Measurements from ENCODE around the gene ETV5. TPM values are rescaled to one million over a fixed set of nuclear protein-coding genes. Genes with fewer than 3 reads are reported as not detected.

Gene ETV5
- total and polyA plus RNA-seq, 4 donors = 3.3 to 14.9 (median 5.5) TPM

DNA sequence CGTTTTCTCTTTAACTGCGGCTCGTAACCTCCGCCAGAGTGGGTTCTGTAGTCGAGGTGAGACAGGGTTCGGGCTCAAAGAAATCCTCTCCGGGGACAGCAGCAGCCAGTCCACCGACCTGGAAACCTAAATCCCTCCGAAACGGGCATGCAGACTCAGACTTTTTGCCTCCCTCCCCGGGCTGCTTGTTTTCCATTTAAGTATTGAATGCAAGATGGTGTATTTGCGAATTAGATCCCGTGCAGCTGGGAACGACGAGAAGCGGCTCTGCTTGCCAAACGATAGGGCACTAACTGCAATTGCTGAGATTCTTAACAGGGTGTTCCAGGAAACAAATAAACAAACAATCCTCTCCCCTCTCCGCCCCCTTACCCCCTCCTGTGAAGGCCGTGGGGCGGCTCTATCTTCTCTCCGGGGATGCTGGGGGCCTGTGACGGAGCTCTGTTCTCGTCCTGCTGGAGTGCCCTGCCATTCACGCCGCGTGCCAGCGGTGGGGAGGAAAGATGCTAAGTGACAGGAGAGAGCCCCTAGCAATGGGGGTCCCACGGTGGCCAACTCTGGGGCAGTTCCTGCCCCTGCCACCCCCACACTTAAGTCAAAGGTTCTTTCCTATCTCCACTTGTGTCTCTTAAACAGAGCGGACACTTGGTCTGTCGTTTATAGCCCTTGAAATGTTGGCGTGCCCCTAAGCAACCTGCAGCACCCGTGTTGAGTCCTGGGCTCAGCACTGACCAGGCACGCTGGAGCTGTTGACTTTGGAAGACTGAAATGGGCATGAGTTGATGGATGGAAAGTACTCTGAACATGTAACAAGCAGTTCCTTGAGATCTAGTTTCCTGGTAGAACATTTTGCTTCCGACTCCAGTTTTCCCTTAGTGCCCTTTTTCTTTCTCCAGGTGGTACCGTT lies 1.3 kb upstream of the ETV5 start:
- 11% methylated on average over 35 of the region's 35 CpGs for WGBS
- no peak for DNase-seq (ENCODE audit: low spot score)
- no peaks in the 10 kb centered on the region for H3K27me3 ChIP-seq (ENCODE audit: control insufficient read depth in 4 of 4, insufficient read depth in 4 of 4, low read length in 3 of 4)
- H3K9me3 ChIP-seq (ENCODE audit: control insufficient read depth in 4 of 4, low read length in 3 of 4) = no peaks in the 10 kb centered on the region
- peak overlapping the region; percentile 62 to 65 for H3K27ac ChIP-seq (ENCODE audit: low read depth in 1 of 2, low read length in 2 of 2)
- H3K4me1 ChIP-seq (ENCODE audit: control insufficient read depth in 4 of 4, insufficient read depth in 4 of 4, low read length in 3 of 4) = peaks cover 5 to 25% (median 19%) of the 10 kb centered on the region in 4 donors
- H3K9ac ChIP-seq (ENCODE audit: low read depth in 1 of 2, low read length in 2 of 2) = peak overlapping the region; percentile 78 to 88
- H3K4me3 ChIP-seq (ENCODE audit: low read depth in 1 of 3, low read length in 3 of 3) = peak overlapping the region; percentile 37 to 72 (median 59)
- TF ChIP-seq JUND (IDR thresholded peaks at IDR 0.05) = no peak
- no peak for TF ChIP-seq FOXA1 (IDR thresholded peaks at IDR 0.05)
- no peak for TF ChIP-seq CTCF (IDR thresholded peaks at IDR 0.05; ENCODE audit: low read depth, low read length, missing input control)
- H3K36me3 ChIP-seq (ENCODE audit: control insufficient read depth in 4 of 4, insufficient read depth in 3 of 4, low read depth in 1 of 4, low read length in 3 of 4) = no peaks in the 10 kb centered on the region

GRCh38 chr3:186108106-186108940 lies 566 bp downstream of the ETV5 start:
- TF ChIP-seq SP1 (IDR thresholded peaks at IDR 0.05) (no peak), EGR1 (IDR thresholded peaks at IDR 0.05; ENCODE audit: low read depth in 2 of 2) (peak in 1 of 2 donors; percentile 14), RXRA (IDR thresholded peaks at IDR 0.05) (no peak), FOXA1 (IDR thresholded peaks at IDR 0.05) (no peak), YY1 (IDR thresholded peaks at IDR 0.05) (no peak), FOXA2 (IDR thresholded peaks at IDR 0.05) (no peak), CTCF (IDR thresholded peaks at IDR 0.05; ENCODE audit: low read depth, low read length, missing input control) (no peak)
- TF ChIP-seq, protein P1, sequence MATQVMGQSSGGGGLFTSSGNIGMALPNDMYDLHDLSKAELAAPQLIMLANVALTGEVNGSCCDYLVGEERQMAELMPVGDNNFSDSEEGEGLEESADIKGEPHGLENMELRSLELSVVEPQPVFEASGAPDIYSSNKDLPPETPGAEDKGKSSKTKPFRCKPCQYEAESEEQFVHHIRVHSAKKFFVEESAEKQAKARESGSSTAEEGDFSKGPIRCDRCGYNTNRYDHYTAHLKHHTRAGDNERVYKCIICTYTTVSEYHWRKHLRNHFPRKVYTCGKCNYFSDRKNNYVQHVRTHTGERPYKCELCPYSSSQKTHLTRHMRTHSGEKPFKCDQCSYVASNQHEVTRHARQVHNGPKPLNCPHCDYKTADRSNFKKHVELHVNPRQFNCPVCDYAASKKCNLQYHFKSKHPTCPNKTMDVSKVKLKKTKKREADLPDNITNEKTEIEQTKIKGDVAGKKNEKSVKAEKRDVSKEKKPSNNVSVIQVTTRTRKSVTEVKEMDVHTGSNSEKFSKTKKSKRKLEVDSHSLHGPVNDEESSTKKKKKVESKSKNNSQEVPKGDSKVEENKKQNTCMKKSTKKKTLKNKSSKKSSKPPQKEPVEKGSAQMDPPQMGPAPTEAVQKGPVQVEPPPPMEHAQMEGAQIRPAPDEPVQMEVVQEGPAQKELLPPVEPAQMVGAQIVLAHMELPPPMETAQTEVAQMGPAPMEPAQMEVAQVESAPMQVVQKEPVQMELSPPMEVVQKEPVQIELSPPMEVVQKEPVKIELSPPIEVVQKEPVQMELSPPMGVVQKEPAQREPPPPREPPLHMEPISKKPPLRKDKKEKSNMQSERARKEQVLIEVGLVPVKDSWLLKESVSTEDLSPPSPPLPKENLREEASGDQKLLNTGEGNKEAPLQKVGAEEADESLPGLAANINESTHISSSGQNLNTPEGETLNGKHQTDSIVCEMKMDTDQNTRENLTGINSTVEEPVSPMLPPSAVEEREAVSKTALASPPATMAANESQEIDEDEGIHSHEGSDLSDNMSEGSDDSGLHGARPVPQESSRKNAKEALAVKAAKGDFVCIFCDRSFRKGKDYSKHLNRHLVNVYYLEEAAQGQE (IDR thresholded peaks at IDR 0.05) = no peak
- WGBS = under 1% methylated on average over 69 of the region's 69 CpGs
- peak; percentile 40 for DNase-seq (ENCODE audit: low spot score)
- Histone ChIP-seq H3K4me3 (ENCODE audit: low read depth in 1 of 3, low read length in 3 of 3) (peak overlapping the region; percentile 53 to 84 (median 75)), H3K9ac (ENCODE audit: low read depth in 1 of 2, low read length in 2 of 2) (no peak overlapping the region), H3K27me3 (ENCODE audit: control insufficient read depth in 4 of 4, insufficient read depth in 4 of 4, low read length in 3 of 4) (no peaks in the 10 kb centered on the region), H3K36me3 (ENCODE audit: control insufficient read depth in 4 of 4, insufficient read depth in 3 of 4, low read depth in 1 of 4, low read length in 3 of 4) (no peaks in the 10 kb centered on the region), H3K4me1 (ENCODE audit: control insufficient read depth in 4 of 4, insufficient read depth in 4 of 4, low read length in 3 of 4) (peaks cover 5 to 25% (median 19%) of the 10 kb centered on the region in 4 donors), H3K27ac (ENCODE audit: low read depth in 1 of 2, low read length in 2 of 2) (peak overlapping the region; percentile 60 to 72), H3K9me3 (ENCODE audit: control insufficient read depth in 4 of 4, low read length in 3 of 4) (no peaks in the 10 kb centered on the region)
